HCT116 (cell line): ENCODE data around the gene PHKA2. TPM values are rescaled to one million over a fixed set of nuclear protein-coding genes. Genes with fewer than 3 reads are reported as not detected.

Experiments
- ATAC-seq: fragments of 200-7000 bp; cut with Tn5 transposase; 2 replicates; pipeline ENCODE4 v1.9.1; 2020; ENCODE audit warnings: mild to moderate bottlenecking, moderate library complexity
- BruUV-seq: library from RNA; stranded (reverse); fragments of 400-500 nt; replicated peaks from 2 replicates; lab custom pipeline; 2021; lab: Mats Ljungman, UMichigan
- CTCF ChIA-PET: fragments of 300-600 bp; sonication (Branson Sonifier 250); formaldehyde crosslinking; loops from one replicate; lab custom pipeline; 2021; ENCODE audit warnings: antibody characterized with exemption; lab: Charles Lee
- POLR2A ChIA-PET: fragments of 300-600, 350-600 bp; sonication (Branson Sonifier 250); formaldehyde crosslinking; loops from one replicate; lab custom pipeline; 2021; ENCODE audit warnings: antibody characterized with exemption; lab: Charles Lee
- RAD21 ChIA-PET, 2 experiments: fragments of 300-600 bp; sonication (Branson Sonifier 250); formaldehyde crosslinking; loops; one replicate each; lab custom pipeline; 2023; ENCODE audit warnings: low total read pairs in 2 of 2; ENCODE audit not compliant: uncharacterized antibody in 2 of 2, unreplicated experiment in 2 of 2, low non-redundant PET in 1 of 2; lab: Charles Lee
- DNase-seq: peaks from one replicate; pipeline ENCODE4 v3.0.0-alpha.2; 2010; ENCODE audit warnings: low read depth, low spot score
- H2AFZ ChIP-seq: fragments of 200-600 bp; shearing (Covaris generic), sonication (generic); 2 replicates; pipeline ENCODE4 v1.6.1; 2017; ENCODE audit warnings: low read depth, mixed run types, mixed read lengths, antibody characterized with exemption, low read length; ENCODE audit not compliant: poor library complexity, severe bottlenecking
- H3K27ac ChIP-seq: 2 replicates; pipeline ENCODE4 v1.5.1; 2012; ENCODE audit warnings: low read depth, low read length
- H3K27me3 ChIP-seq: fragments of 200-600 bp; sonication (generic); 2 replicates; pipeline ENCODE4 v1.6.1; 2016; ENCODE audit warnings: mixed run types, low read length, mixed read lengths; ENCODE audit not compliant: insufficient read depth
- H3K36me3 ChIP-seq, 2 experiments: fragments of 200-500 bp in 1 of 2; fragments of 200-600 bp in 1 of 2; sonication (Bioruptor generic) in 1 of 2; sonication (generic) in 1 of 2; 2 replicates each; pipeline versions ENCODE4 v1.5.1 to v1.6.1; 2014 to 2016; ENCODE audit warnings: low read length in 2 of 2, inconsistent platforms in 1 of 2, mixed read lengths in 1 of 2, mixed run types in 1 of 2; ENCODE audit not compliant: insufficient read depth in 2 of 2, control insufficient read depth in 1 of 2
- H3K4me1 ChIP-seq, 2 experiments: fragments of 200-600 bp in 1 of 2; sonication (generic) in 1 of 2; 2 replicates each; pipeline versions ENCODE4 v1.5.1 to v1.6.1; 2012 to 2017; ENCODE audit warnings: low read length in 2 of 2, inconsistent platforms in 1 of 2, mild to moderate bottlenecking in 1 of 2, mixed read lengths in 1 of 2, mixed run types in 1 of 2, moderate library complexity in 1 of 2; ENCODE audit not compliant: insufficient read depth in 2 of 2, control insufficient read depth in 1 of 2
- H3K4me2 ChIP-seq: fragments of 200-600 bp; sonication (generic); 2 replicates; pipeline ENCODE4 v1.6.1; 2017; ENCODE audit warnings: mixed run types, low read length, mixed read lengths
- H3K4me3 ChIP-seq, 2 experiments: fragments of 200-600 bp in 1 of 2; sonication (generic) in 1 of 2; replicated peaks in 1 of 2; 2 replicates each; pipeline ENCODE4 v1.5.1; 2011 to 2016; ENCODE audit warnings: low read length in 2 of 2, control low read depth in 1 of 2, low read depth in 1 of 2, mild to moderate bottlenecking in 1 of 2, mixed read lengths in 1 of 2, mixed run types in 1 of 2
- H3K79me2 ChIP-seq: fragments of 200-600 bp; sonication (generic); 2 replicates; pipeline ENCODE4 v1.6.1; 2017; ENCODE audit warnings: mild to moderate bottlenecking, mixed run types, low read length, moderate library complexity, mixed read lengths; ENCODE audit not compliant: insufficient read depth
- H3K9ac ChIP-seq: fragments of 200-600 bp; sonication (generic); 2 replicates; pipeline ENCODE4 v1.6.1; 2016; ENCODE audit warnings: low read length, mixed read lengths
- H3K9me2 ChIP-seq: fragments of 200-600 bp; sonication (generic), shearing (Covaris generic); 2 replicates; pipeline ENCODE4 v1.6.1; 2017; ENCODE audit warnings: mixed run types, mild to moderate bottlenecking, moderate library complexity; ENCODE audit not compliant: insufficient read depth
- H3K9me3 ChIP-seq, 2 experiments: fragments of 200-500 bp in 1 of 2; fragments of 200-600 bp in 1 of 2; sonication (Bioruptor generic) in 1 of 2; sonication (generic) in 1 of 2; 2 replicates each; pipeline ENCODE4 v1.6.1; 2014 to 2017; ENCODE audit warnings: low read length in 2 of 2, mixed read lengths in 2 of 2, inconsistent platforms in 1 of 2, low read depth in 1 of 2, mild to moderate bottlenecking in 1 of 2, mixed run types in 1 of 2, moderate library complexity in 1 of 2; ENCODE audit not compliant: control insufficient read depth in 1 of 2, insufficient read depth in 1 of 2
- H4K20me1 ChIP-seq: fragments of 200-600 bp; sonication (generic), shearing (Covaris generic); 2 replicates; pipeline ENCODE4 v1.6.1; 2017; ENCODE audit warnings: mixed run types, mild to moderate bottlenecking, moderate library complexity; ENCODE audit not compliant: insufficient read depth
- ATF3 ChIP-seq: IDR thresholded peaks from 2 replicates; pipeline ENCODE4 v1.6.1; 2012
- CBX3 ChIP-seq: IDR thresholded peaks from 2 replicates; pipeline ENCODE4 v1.6.1; 2012; ENCODE audit warnings: low read depth
- EGR1 ChIP-seq: IDR thresholded peaks from 2 replicates; pipeline ENCODE4 v1.6.1; 2012; ENCODE audit warnings: low read depth
- ELF1 ChIP-seq: IDR thresholded peaks from 2 replicates; pipeline ENCODE4 v1.6.1; 2012; ENCODE audit warnings: low read depth, borderline replicate concordance
- EZH2 ChIP-seq: fragments of 200-600 bp; sonication (generic); IDR thresholded peaks from 2 replicates; pipeline ENCODE4 v1.6.1; 2017; ENCODE audit warnings: antibody characterized with exemption, mixed run types
- EZH2phosphoT487 ChIP-seq: fragments of 200-600 bp; IDR thresholded peaks from 2 replicates; pipeline ENCODE4 v1.6.1; 2018; ENCODE audit warnings: antibody characterized with exemption, borderline replicate concordance
- JUND ChIP-seq: IDR thresholded peaks from 2 replicates; pipeline ENCODE4 v1.6.1; 2012
- MAX ChIP-seq: IDR thresholded peaks from 2 replicates; pipeline ENCODE4 v1.6.1; 2012
- POLR2A ChIP-seq: IDR thresholded peaks from 2 replicates; pipeline ENCODE4 v1.7.0; 2011; ENCODE audit warnings: borderline replicate concordance; ENCODE audit not compliant: insufficient read depth, insufficient read length; ENCODE audit errors: extremely low read depth
- RAD21 ChIP-seq: IDR thresholded peaks from 2 replicates; pipeline ENCODE4 v1.6.1; 2012; ENCODE audit warnings: low read depth, mild to moderate bottlenecking
- SIN3A ChIP-seq: IDR thresholded peaks from 2 replicates; pipeline ENCODE4 v1.6.1; 2012; ENCODE audit warnings: low read depth
- SP1 ChIP-seq: IDR thresholded peaks from 2 replicates; pipeline ENCODE4 v1.6.1; 2012; ENCODE audit warnings: low read depth
- YY1 ChIP-seq: IDR thresholded peaks from 2 replicates; pipeline ENCODE4 v1.6.1; 2011; ENCODE audit warnings: low read length, low read depth, moderate library complexity, mild to moderate bottlenecking; ENCODE audit not compliant: insufficient replicate concordance; ENCODE audit errors: extremely low read depth
- ZFX ChIP-seq: fragments of 450-650 bp; IDR thresholded peaks from 2 replicates; pipeline ENCODE4 v1.6.1; 2017
- ZNF274 ChIP-seq: fragments of 200-500 bp; sonication (Bioruptor generic); IDR thresholded peaks from 2 replicates; pipeline ENCODE4 v1.6.1; 2014; ENCODE audit warnings: mild to moderate bottlenecking, low read depth, low read length, inconsistent platforms
- intact Hi-C: fragments of 100-400 bp; cut with micrococcal nuclease; formaldehyde crosslinking; loops from 2 replicates; pipeline ENCODE4 v1.10.0; 2022
- total RNA-seq: library from RNA; stranded (reverse); gene quantifications from one replicate; pipeline ENCODE4 v1.2.1, GENCODE V29; 2021; ENCODE audit not compliant: unreplicated experiment
- TF ChIP-seq, protein P1 (sequence below): IDR thresholded peaks from 2 replicates; pipeline ENCODE4 v1.6.1; 2012; ENCODE audit warnings: low read depth
- TF ChIP-seq, protein P2 (sequence below), 3 experiments: fragments of 200-600 bp in 1 of 3; sonication (generic) in 1 of 3; IDR thresholded peaks in 2 of 3; conservative IDR thresholded peaks in 1 of 3; 2 replicates each; pipeline ENCODE4 v1.5.1; 2012 to 2017; ENCODE audit warnings: low read depth in 2 of 3, low read length in 2 of 3, antibody characterized with exemption in 1 of 3, borderline replicate concordance in 1 of 3, control low read depth in 1 of 3, mild to moderate bottlenecking in 1 of 3, mixed read lengths in 1 of 3, mixed run types in 1 of 3, moderate library complexity in 1 of 3; ENCODE audit not compliant: insufficient read depth in 1 of 3

The PHKA2 gene
- total RNA-seq, 1 experiment from 2014 or later: 23.8 TPM

GRCh38 chrX:18956303-18957032 lies 27.4 kb downstream of the PHKA2 start:
- no peak overlapping the region for H3K9ac ChIP-seq
- no peaks in the 10 kb centered on the region for H3K27me3 ChIP-seq
- no peaks in the 10 kb centered on the region for H3K36me3 ChIP-seq
- H3K4me3 ChIP-seq: no peak overlapping the region
- no peaks in the 10 kb centered on the region for H3K9me2 ChIP-seq
- H3K4me1 ChIP-seq: no peaks in the 10 kb centered on the region
- H2AFZ ChIP-seq: no peak overlapping the region
- no peak for DNase-seq
- no peaks in the 10 kb centered on the region for H3K9me3 ChIP-seq
- ChIA-PET RAD21 (no interaction called here), CTCF (no interaction called here), POLR2A (no interaction called here)
- no TSS peak for BruUV-seq
- intact Hi-C loops: no loop called here
- ATAC-seq: no peak
- TF ChIP-seq SIN3A: no peak
- no peak for TF ChIP-seq EZH2phosphoT487
- no peak overlapping the region for H3K4me2 ChIP-seq
- H4K20me1 ChIP-seq: no peaks in the 10 kb centered on the region
- H3K27ac ChIP-seq: no peak overlapping the region
- H3K79me2 ChIP-seq: no peaks in the 10 kb centered on the region

GRCh38 chrX:18955676-18956075 lies 28.2 kb downstream of the PHKA2 start:
- CTCF ChIA-PET: no interaction called here
- no peak for ATAC-seq
- no peak overlapping the region for H3K4me3 ChIP-seq
- H3K27ac ChIP-seq: no peak overlapping the region
- RAD21 ChIA-PET: no interaction called here
- no TSS peak for BruUV-seq
- H3K4me1 ChIP-seq: no peaks in the 10 kb centered on the region
- intact Hi-C loops: no loop called here
- H3K9me2 ChIP-seq: no peaks in the 10 kb centered on the region
- no peaks in the 10 kb centered on the region for H3K36me3 ChIP-seq
- no peaks in the 10 kb centered on the region for H3K27me3 ChIP-seq
- H4K20me1 ChIP-seq: no peaks in the 10 kb centered on the region
- no peaks in the 10 kb centered on the region for H3K9me3 ChIP-seq
- no peak overlapping the region for H3K4me2 ChIP-seq
- H3K9ac ChIP-seq: no peak overlapping the region
- POLR2A ChIA-PET: no interaction called here
- DNase-seq: no peak
- H3K79me2 ChIP-seq: no peaks in the 10 kb centered on the region
- H2AFZ ChIP-seq: no peak overlapping the region
- no peak for TF ChIP-seq EGR1
- no peak for TF ChIP-seq ATF3
- TF ChIP-seq CBX3: no peak
- TF ChIP-seq RAD21: no peak
- TF ChIP-seq EZH2: no peak
- no peak for TF ChIP-seq MAX
- no peak for TF ChIP-seq YY1
- no peak for TF ChIP-seq SP1
- TF ChIP-seq JUND: no peak
- TF ChIP-seq, protein P1, sequence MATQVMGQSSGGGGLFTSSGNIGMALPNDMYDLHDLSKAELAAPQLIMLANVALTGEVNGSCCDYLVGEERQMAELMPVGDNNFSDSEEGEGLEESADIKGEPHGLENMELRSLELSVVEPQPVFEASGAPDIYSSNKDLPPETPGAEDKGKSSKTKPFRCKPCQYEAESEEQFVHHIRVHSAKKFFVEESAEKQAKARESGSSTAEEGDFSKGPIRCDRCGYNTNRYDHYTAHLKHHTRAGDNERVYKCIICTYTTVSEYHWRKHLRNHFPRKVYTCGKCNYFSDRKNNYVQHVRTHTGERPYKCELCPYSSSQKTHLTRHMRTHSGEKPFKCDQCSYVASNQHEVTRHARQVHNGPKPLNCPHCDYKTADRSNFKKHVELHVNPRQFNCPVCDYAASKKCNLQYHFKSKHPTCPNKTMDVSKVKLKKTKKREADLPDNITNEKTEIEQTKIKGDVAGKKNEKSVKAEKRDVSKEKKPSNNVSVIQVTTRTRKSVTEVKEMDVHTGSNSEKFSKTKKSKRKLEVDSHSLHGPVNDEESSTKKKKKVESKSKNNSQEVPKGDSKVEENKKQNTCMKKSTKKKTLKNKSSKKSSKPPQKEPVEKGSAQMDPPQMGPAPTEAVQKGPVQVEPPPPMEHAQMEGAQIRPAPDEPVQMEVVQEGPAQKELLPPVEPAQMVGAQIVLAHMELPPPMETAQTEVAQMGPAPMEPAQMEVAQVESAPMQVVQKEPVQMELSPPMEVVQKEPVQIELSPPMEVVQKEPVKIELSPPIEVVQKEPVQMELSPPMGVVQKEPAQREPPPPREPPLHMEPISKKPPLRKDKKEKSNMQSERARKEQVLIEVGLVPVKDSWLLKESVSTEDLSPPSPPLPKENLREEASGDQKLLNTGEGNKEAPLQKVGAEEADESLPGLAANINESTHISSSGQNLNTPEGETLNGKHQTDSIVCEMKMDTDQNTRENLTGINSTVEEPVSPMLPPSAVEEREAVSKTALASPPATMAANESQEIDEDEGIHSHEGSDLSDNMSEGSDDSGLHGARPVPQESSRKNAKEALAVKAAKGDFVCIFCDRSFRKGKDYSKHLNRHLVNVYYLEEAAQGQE: no peak
- TF ChIP-seq, protein P2, sequence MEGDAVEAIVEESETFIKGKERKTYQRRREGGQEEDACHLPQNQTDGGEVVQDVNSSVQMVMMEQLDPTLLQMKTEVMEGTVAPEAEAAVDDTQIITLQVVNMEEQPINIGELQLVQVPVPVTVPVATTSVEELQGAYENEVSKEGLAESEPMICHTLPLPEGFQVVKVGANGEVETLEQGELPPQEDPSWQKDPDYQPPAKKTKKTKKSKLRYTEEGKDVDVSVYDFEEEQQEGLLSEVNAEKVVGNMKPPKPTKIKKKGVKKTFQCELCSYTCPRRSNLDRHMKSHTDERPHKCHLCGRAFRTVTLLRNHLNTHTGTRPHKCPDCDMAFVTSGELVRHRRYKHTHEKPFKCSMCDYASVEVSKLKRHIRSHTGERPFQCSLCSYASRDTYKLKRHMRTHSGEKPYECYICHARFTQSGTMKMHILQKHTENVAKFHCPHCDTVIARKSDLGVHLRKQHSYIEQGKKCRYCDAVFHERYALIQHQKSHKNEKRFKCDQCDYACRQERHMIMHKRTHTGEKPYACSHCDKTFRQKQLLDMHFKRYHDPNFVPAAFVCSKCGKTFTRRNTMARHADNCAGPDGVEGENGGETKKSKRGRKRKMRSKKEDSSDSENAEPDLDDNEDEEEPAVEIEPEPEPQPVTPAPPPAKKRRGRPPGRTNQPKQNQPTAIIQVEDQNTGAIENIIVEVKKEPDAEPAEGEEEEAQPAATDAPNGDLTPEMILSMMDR (IDR thresholded peaks at IDR 0.05 in 2 of 3, conservative IDR thresholded peaks at IDR 0.05 in 1 of 3; ENCODE audit: borderline replicate concordance in 1 of 3, insufficient read depth in 1 of 3, low read depth in 2 of 3, low read length in 2 of 3): no peak
- no peak for TF ChIP-seq ZFX
- no peak for TF ChIP-seq ELF1
- no peak for TF ChIP-seq POLR2A
- TF ChIP-seq ZNF274: no peak
